GM18505 (cell line): Measurements from ENCODE around the gene DDX1.
A peak's percentile ranks its signal among the peaks of the same experiment; 100 is the strongest.

Experiments used
- ATAC-seq: cut with Tn5 transposase; IDR thresholded peaks from one replicate; pipeline ENCODE4 v1.9.1; 2021; ENCODE audit not compliant: unreplicated experiment
- POLR2A ChIP-seq: IDR thresholded peaks from 4 replicates; pipeline ENCODE4 v1.6.1; 2011; ENCODE audit warnings: borderline replicate concordance; ENCODE audit not compliant: insufficient read depth, insufficient read length; ENCODE audit errors: extremely low read depth

DDX1 gene

GRCh38 chr2:15627817-15628684 is 36.4 kb downstream of the DDX1 start:
- ATAC-seq: no peak
- no peak for TF ChIP-seq POLR2A

- TF ChIP-seq POLR2A: no peak
- ATAC-seq: no peak
Measured at GRCh38 chr2:15628899-15629855, 37.5 kb downstream of the DDX1 start.

GRCh38 chr2:15630121-15630977 is 38.7 kb downstream of the DDX1 start:
- ATAC-seq: no peak
- TF ChIP-seq POLR2A: no peak

- ATAC-seq: no peak
- TF ChIP-seq POLR2A: no peak
Measured at GRCh38 chr2:15630978-15631719, 39.5 kb downstream of the DDX1 start.

GRCh38 chr2:15631883-15632282 is 40.2 kb downstream of the DDX1 start:
- no peak for TF ChIP-seq POLR2A
- no peak for ATAC-seq

- ATAC-seq: no peak
- no peak for TF ChIP-seq POLR2A
Measured at GRCh38 chr2:15633043-15633970, 41.6 kb downstream of the DDX1 start.

- no peak for ATAC-seq
- TF ChIP-seq POLR2A: no peak
Measured at GRCh38 chr2:15633971-15634346, 42.3 kb downstream of the DDX1 start.

- TF ChIP-seq POLR2A: no peak
- no peak for ATAC-seq
Measured at GRCh38 chr2:15634846-15635490, 43.3 kb downstream of the DDX1 start.

GRCh38 chr2:15636972-15637785 is 45.5 kb downstream of the DDX1 start:
- peak; percentile 82 for ATAC-seq
- TF ChIP-seq POLR2A: no peak

GRCh38 chr2:15638720-15639119 is 47.1 kb downstream of the DDX1 start:
- no peak for ATAC-seq
- TF ChIP-seq POLR2A: no peak
